Stimulated activated naive CD8-positive, alpha-beta T cell treated with anti-CD3 and anti-CD28 coated beads, Interleukin-15, Interleukin-2, amounts not matched to agents 100 ng/mL and 50 ng/mL, for 24 hours (primary cell): ENCODE data around the gene SUCLG2.

Source experiments
- H3K27ac Mint-ChIP-seq: one replicate; pipeline ENCODE4 v1.8.0; 2021; ENCODE audit warnings: mild to moderate bottlenecking, mixed read lengths
- H3K27me3 Mint-ChIP-seq: one replicate; pipeline ENCODE4 v1.8.0; 2021; ENCODE audit warnings: mixed read lengths
- H3K36me3 Mint-ChIP-seq: one replicate; pipeline ENCODE4 v1.8.0; 2021; ENCODE audit warnings: low read depth, mixed read lengths
- H3K4me1 Mint-ChIP-seq: one replicate; pipeline ENCODE4 v1.8.0; 2021; ENCODE audit warnings: low read depth, mixed read lengths
- H3K4me3 Mint-ChIP-seq: one replicate; pipeline ENCODE4 v1.8.0; 2021; ENCODE audit warnings: mild to moderate bottlenecking, mixed read lengths
- H3K9me3 Mint-ChIP-seq: one replicate; pipeline ENCODE4 v1.8.0; 2021; ENCODE audit warnings: mixed read lengths

The SUCLG2 gene

GRCh38 chr3:67431887-67432286 is 222.5 kb downstream of the SUCLG2 start:
- H3K9me3 Mint-ChIP-seq: peaks cover 12% of the 10 kb centered on the region
- no peak overlapping the region for H3K4me3 Mint-ChIP-seq
- no peaks in the 10 kb centered on the region for H3K4me1 Mint-ChIP-seq
- H3K36me3 Mint-ChIP-seq: peaks cover 65% of the 10 kb centered on the region
- no peak overlapping the region for H3K27ac Mint-ChIP-seq
- H3K27me3 Mint-ChIP-seq: no peaks in the 10 kb centered on the region

DNA sequence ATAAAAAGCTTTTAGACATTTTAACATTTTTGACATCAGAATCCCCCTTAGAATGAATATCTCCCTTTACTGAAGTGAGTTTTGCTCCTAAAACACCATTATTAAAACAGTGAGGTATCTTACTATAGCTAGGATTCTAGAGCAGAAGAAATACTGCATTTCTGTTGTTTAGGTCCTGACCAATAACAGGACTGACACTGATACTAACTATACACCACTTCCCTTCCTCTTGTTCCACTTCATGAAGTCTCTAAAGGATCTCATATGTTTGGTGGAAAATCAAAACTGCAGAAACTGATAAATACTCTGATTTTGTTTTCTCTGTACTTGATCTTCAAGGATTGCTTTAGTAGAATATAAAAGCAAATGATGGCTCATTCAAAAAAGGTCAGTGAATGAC is 230.7 kb downstream of the SUCLG2 start:
- H3K27ac Mint-ChIP-seq: no peak overlapping the region
- peaks cover 79% of the 10 kb centered on the region for H3K36me3 Mint-ChIP-seq
- H3K4me1 Mint-ChIP-seq: no peaks in the 10 kb centered on the region

GRCh38 chr3:67421912-67422311 is 232.5 kb downstream of the SUCLG2 start:
- H3K27ac Mint-ChIP-seq: no peak overlapping the region
- H3K36me3 Mint-ChIP-seq: peaks cover 86% of the 10 kb centered on the region
- H3K27me3 Mint-ChIP-seq: no peaks in the 10 kb centered on the region
- no peak overlapping the region for H3K4me3 Mint-ChIP-seq
- peaks cover 40% of the 10 kb centered on the region for H3K9me3 Mint-ChIP-seq
- H3K4me1 Mint-ChIP-seq: no peaks in the 10 kb centered on the region

More for the DNA sequence above, 230.7 kb downstream of the SUCLG2 start:
- Mint-ChIP-seq H3K9me3 (peaks cover 40% of the 10 kb centered on the region), H3K27me3 (no peaks in the 10 kb centered on the region), H3K4me3 (no peak overlapping the region)

GRCh38 chr3:67419779-67420178 is 234.6 kb downstream of the SUCLG2 start:
- H3K9me3 Mint-ChIP-seq: peaks cover 38% of the 10 kb centered on the region
- H3K4me3 Mint-ChIP-seq: no peak overlapping the region
- peaks cover 88% of the 10 kb centered on the region for H3K36me3 Mint-ChIP-seq
- H3K27ac Mint-ChIP-seq: no peak overlapping the region
- H3K27me3 Mint-ChIP-seq: no peaks in the 10 kb centered on the region
- H3K4me1 Mint-ChIP-seq: no peaks in the 10 kb centered on the region

DNA sequence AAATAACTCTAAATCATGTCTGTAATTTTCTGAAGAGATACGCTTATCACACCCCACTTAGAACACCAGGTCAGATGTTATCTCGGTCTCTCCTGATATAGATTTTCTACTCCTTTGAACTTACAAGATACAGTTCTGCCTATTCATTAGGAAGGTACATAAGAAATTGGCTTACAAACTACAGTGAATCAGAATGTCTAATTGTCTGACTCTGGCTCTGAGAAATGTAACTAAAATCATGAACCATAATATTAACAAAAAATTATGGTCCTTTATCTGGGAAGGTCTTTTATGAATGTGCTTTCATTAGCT is 235.2 kb downstream of the SUCLG2 start:
- no peak overlapping the region for H3K4me3 Mint-ChIP-seq
- no peaks in the 10 kb centered on the region for H3K4me1 Mint-ChIP-seq
- no peaks in the 10 kb centered on the region for H3K27me3 Mint-ChIP-seq
- no peak overlapping the region for H3K27ac Mint-ChIP-seq
- peaks cover 83% of the 10 kb centered on the region for H3K36me3 Mint-ChIP-seq
- H3K9me3 Mint-ChIP-seq: peaks cover 33% of the 10 kb centered on the region

DNA sequence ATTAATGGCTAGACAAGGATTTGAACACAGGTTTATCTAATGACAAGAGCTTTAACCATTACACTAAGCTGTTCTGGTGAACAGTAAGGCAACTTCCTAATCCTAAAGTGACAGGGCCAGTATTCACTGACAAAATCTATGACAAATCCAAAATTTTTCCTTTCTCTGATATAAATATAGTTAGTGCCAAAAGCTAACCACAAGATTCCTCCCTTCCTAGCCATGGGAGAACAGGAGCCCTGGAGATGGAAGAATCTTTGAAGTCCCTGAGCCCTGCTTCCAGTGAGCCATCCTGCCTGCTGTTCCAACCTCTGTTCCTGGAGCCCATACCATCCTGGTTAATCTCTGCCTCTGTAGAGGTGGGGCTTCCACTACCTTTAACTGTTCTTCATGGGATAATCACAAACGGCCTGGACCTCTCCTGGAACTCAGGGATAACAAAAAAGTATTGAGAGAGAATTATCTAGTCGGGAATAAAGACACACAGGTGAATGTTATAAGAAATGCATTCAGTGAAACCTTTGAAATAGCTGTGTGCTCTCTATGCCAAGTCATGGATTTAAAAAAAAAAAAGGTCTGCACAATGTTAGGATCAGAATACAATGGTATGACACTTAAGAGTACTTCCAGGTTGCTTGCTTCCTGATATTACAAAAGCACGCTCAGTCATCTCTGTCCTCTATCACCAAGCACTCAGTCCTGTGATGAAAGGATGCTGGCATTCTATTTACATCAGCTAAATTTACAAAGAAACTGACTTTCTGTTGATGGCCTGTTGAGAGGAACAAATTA is 235.8 kb downstream of the SUCLG2 start:
- no peak overlapping the region for H3K4me3 Mint-ChIP-seq
- peaks cover 27% of the 10 kb centered on the region for H3K9me3 Mint-ChIP-seq
- no peak overlapping the region for H3K27ac Mint-ChIP-seq
- no peaks in the 10 kb centered on the region for H3K4me1 Mint-ChIP-seq
- H3K36me3 Mint-ChIP-seq: peaks cover 83% of the 10 kb centered on the region
- no peaks in the 10 kb centered on the region for H3K27me3 Mint-ChIP-seq

GRCh38 chr3:67416703-67417102 is 237.7 kb downstream of the SUCLG2 start:
- Mint-ChIP-seq H3K9me3 (peaks cover 18% of the 10 kb centered on the region), H3K4me1 (no peaks in the 10 kb centered on the region), H3K4me3 (no peak overlapping the region), H3K36me3 (peaks cover 72% of the 10 kb centered on the region), H3K27me3 (no peaks in the 10 kb centered on the region), H3K27ac (no peak overlapping the region)

- peaks cover 65% of the 10 kb centered on the region for H3K36me3 Mint-ChIP-seq
- no peak overlapping the region for H3K27ac Mint-ChIP-seq
- H3K27me3 Mint-ChIP-seq: no peaks in the 10 kb centered on the region
- H3K4me1 Mint-ChIP-seq: no peaks in the 10 kb centered on the region
- no peak overlapping the region for H3K4me3 Mint-ChIP-seq
- peaks cover 6% of the 10 kb centered on the region for H3K9me3 Mint-ChIP-seq
These were observed 238.9 kb downstream of the SUCLG2 start for GRCh38 chr3:67415511-67415910.

DNA sequence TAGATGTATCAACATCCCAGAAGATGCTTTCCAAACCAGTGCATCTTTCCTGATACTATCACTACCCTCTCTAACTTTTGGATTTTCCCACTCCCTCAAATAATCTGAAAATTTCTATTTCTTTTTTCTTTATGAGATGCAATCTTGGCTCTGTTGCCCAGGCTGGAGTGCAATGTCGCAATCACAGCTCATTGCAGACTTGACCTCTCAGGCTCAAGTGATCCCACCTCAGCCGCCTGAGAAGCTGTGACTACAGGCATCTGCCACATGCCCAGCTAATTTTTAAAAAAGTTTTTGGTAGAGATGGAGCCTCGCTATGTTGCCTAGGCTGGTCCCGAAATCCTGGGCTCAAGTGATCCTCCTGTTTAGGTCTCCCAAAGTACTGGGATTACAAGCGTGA is 239.7 kb downstream of the SUCLG2 start:
- Mint-ChIP-seq H3K27ac (no peak overlapping the region), H3K27me3 (no peaks in the 10 kb centered on the region), H3K36me3 (peaks cover 64% of the 10 kb centered on the region), H3K9me3 (peaks cover under 1% of the 10 kb centered on the region), H3K4me3 (no peak overlapping the region), H3K4me1 (peaks cover 4% of the 10 kb centered on the region)

- Mint-ChIP-seq H3K9me3 (no peaks in the 10 kb centered on the region), H3K4me1 (peaks cover 2% of the 10 kb centered on the region), H3K36me3 (peaks cover 61% of the 10 kb centered on the region), H3K27me3 (no peaks in the 10 kb centered on the region), H3K4me3 (no peak overlapping the region), H3K27ac (no peak overlapping the region)
These were observed 249.2 kb downstream of the SUCLG2 start for GRCh38 chr3:67405193-67405592.

GRCh38 chr3:67402873-67403272 is 251.5 kb downstream of the SUCLG2 start:
- no peak overlapping the region for H3K27ac Mint-ChIP-seq
- H3K9me3 Mint-ChIP-seq: no peaks in the 10 kb centered on the region
- no peak overlapping the region for H3K4me3 Mint-ChIP-seq
- peaks cover 57% of the 10 kb centered on the region for H3K36me3 Mint-ChIP-seq
- H3K4me1 Mint-ChIP-seq: no peaks in the 10 kb centered on the region
- H3K27me3 Mint-ChIP-seq: no peaks in the 10 kb centered on the region

DNA sequence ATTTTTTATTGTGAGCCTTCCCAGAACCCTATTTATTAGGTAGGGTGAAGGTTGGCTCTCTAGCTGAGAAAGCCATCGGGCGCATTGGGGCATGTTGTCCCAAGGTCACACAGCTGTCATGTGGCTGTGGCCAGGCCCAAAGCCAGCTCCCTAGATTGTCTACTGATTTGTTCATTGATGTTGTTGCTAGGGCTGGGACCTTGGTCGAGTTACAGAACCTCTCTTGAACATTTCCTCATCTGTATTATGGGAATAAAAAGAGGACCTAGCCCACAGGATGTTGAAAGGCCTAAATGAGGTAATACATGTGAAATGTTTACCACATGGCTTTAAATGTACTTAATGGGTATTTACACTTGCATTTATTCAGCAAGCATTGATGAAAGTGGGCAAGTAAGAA is 252.5 kb downstream of the SUCLG2 start:
- peaks cover 60% of the 10 kb centered on the region for H3K36me3 Mint-ChIP-seq
- H3K4me3 Mint-ChIP-seq: no peak overlapping the region
- no peaks in the 10 kb centered on the region for H3K4me1 Mint-ChIP-seq
- no peaks in the 10 kb centered on the region for H3K9me3 Mint-ChIP-seq
- H3K27me3 Mint-ChIP-seq: no peaks in the 10 kb centered on the region
- H3K27ac Mint-ChIP-seq: no peak overlapping the region

DNA sequence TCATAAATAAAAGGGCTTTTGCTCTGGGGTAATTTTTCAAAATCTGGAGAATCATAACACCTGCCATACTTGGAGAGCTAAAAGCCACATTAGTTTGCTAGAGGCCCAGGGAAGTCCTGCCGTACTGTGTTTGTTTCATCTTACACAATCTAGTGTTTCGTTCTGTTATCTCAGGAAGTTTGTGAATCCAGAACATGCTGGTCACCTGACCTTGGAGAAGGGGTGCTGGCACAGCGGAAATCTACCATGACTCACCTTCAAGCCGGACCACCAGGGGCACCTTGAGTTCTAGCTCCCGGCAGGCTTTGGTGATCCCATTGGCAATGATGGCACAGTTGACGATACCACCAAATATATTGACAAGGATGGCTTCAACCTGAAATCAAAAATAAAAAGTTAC is 253.9 kb downstream of the SUCLG2 start:
- peaks cover 57% of the 10 kb centered on the region for H3K36me3 Mint-ChIP-seq
- no peak overlapping the region for H3K27ac Mint-ChIP-seq
- H3K27me3 Mint-ChIP-seq: no peaks in the 10 kb centered on the region
- no peaks in the 10 kb centered on the region for H3K9me3 Mint-ChIP-seq
- no peaks in the 10 kb centered on the region for H3K4me1 Mint-ChIP-seq
- no peak overlapping the region for H3K4me3 Mint-ChIP-seq

DNA sequence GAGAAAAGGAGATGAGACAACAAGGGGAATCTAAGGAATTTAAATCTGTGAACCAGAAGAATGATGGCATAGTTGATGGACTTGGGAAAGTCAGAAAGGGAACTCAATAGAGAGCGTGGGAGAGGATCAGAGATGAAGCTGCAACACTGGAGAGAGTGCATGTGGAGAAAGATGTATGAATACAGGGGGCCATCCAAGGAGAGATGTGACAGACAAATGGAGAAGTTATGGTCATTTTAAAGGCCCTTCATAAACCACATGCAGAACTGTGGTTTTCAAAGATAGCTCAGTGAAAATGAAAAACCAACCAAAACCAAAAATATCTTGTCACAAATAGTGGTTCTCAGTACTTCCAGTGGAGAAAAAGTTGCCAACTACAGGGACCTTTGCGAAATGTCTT is 265.2 kb downstream of the SUCLG2 start:
- Mint-ChIP-seq H3K9me3 (peaks cover 16% of the 10 kb centered on the region), H3K4me1 (peaks cover 47% of the 10 kb centered on the region), H3K4me3 (no peak overlapping the region), H3K27ac (peak overlapping the region; percentile 77), H3K27me3 (no peaks in the 10 kb centered on the region), H3K36me3 (peaks cover 78% of the 10 kb centered on the region)

GRCh38 chr3:67388738-67389137 is 265.7 kb downstream of the SUCLG2 start:
- Mint-ChIP-seq H3K27me3 (no peaks in the 10 kb centered on the region), H3K4me3 (no peak overlapping the region), H3K4me1 (peaks cover 47% of the 10 kb centered on the region), H3K36me3 (peaks cover 78% of the 10 kb centered on the region), H3K27ac (peak overlapping the region; percentile 77), H3K9me3 (peaks cover 16% of the 10 kb centered on the region)

DNA sequence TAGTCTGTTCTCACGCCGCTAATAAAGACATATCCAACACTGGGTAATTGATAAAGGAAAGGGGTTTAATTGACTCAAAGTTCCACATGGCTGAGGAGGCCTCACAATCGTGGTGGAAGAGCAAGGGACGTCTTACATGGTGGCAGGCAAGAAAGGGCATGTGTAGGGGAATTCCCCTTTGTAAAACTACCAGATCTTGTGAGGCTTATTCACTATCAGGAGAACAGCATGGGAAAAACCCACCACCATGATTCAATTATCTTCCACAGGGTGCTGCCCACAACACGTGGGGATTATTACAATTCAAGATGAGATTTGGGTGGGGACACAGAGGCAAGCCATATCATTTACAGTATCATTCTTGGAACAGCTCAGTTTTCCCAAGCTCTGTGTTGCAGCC is 268.0 kb downstream of the SUCLG2 start:
- H3K27ac Mint-ChIP-seq: peak overlapping the region; percentile 82
- peaks cover 16% of the 10 kb centered on the region for H3K9me3 Mint-ChIP-seq
- H3K27me3 Mint-ChIP-seq: no peaks in the 10 kb centered on the region
- peaks cover 47% of the 10 kb centered on the region for H3K4me1 Mint-ChIP-seq
- H3K4me3 Mint-ChIP-seq: peak overlapping the region; percentile 42
- peaks cover 62% of the 10 kb centered on the region for H3K36me3 Mint-ChIP-seq
